Testis (tissue), 2 donors: ENCODE measurements around the gene NCEH1.
A peak's percentile ranks its signal among the peaks of the same experiment; 100 is the strongest.

Source experiments
- CTCF ChIP-seq, 3 experiments: fragments of 450-650 bp in 2 of 3; fragments of 200-600 bp in 1 of 3; sonication (generic) in 1 of 3; IDR thresholded peaks; one replicate each; pipeline ENCODE4 v1.5.1; 2016 to 2019; ENCODE audit warnings: antibody characterized with exemption in 3 of 3, mild to moderate bottlenecking in 2 of 3, moderate library complexity in 1 of 3
- POLR2A ChIP-seq: fragments of 450-650 bp; IDR thresholded peaks from one replicate; pipeline ENCODE4 v1.6.1; 2017; ENCODE audit warnings: antibody characterized with exemption, mild to moderate bottlenecking, moderate library complexity

- TF ChIP-seq CTCF (IDR thresholded peaks at IDR 0.05) (peak; percentile 63 to 78 (median 65)), POLR2A (no peak)
Measured at GRCh38 chr3:172595664-172596393, 115.0 kb downstream of the NCEH1 start.
